SHP77 (cell line): ENCODE measurements around the gene PIP4K2C.
A peak's percentile ranks its signal among the peaks of the same experiment; 100 is the strongest.
"Not testable (repeated sequence)": the region's sequence is repeated elsewhere in the genome, so short reads cannot be mapped to it uniquely, and the experiment has no call there.

Experiments
- DNase-seq, 2 experiments: peaks; one replicate each; lab custom pipeline; 2025; lab: John Stamatoyannopoulos, UW

PIP4K2C gene

GRCh38 chr12:57609781-57610553 lies 19.0 kb downstream of the PIP4K2C start:
- DNase-seq = no peak

GRCh38 chr12:57610554-57611107 lies 19.6 kb downstream of the PIP4K2C start:
- no peak for DNase-seq

- DNase-seq = peak; percentile 41 to 47
These were observed 20.3 kb downstream of the PIP4K2C start, which contains the start of gene ARHGEF25 for GRCh38 chr12:57611108-57611826. Gene ARHGEF25, plus strand, starts transcription at chr12:57611435. Its CDS starts 460 bp downstream, at chr12:57611895.

- no peak for DNase-seq
These were observed 21.1 kb downstream of the PIP4K2C start for GRCh38 chr12:57611827-57612710.

- no peak for DNase-seq
These were observed 21.9 kb downstream of the PIP4K2C start for GRCh38 chr12:57612711-57613426.

- DNase-seq = no peak
These were observed 22.6 kb downstream of the PIP4K2C start for GRCh38 chr12:57613427-57614109.

GRCh38 chr12:57614178-57614947 lies 23.4 kb downstream of the PIP4K2C start:
- DNase-seq = no peak

GRCh38 chr12:57614948-57615500 lies 24.0 kb downstream of the PIP4K2C start:
- no peak for DNase-seq

- DNase-seq = no peak
These were observed 24.6 kb downstream of the PIP4K2C start for GRCh38 chr12:57615637-57616036.

GRCh38 chr12:57616383-57617101 lies 25.6 kb downstream of the PIP4K2C start:
- no peak for DNase-seq

GRCh38 chr12:57617942-57618341 lies 26.9 kb downstream of the PIP4K2C start:
- DNase-seq = no peak

- not testable (repeated sequence) for DNase-seq
These were observed 27.4 kb downstream of the PIP4K2C start for GRCh38 chr12:57618431-57618830.

GRCh38 chr12:57618966-57619433 lies 28.0 kb downstream of the PIP4K2C start:
- DNase-seq = no peak

GRCh38 chr12:57619434-57620244 lies 28.6 kb downstream of the PIP4K2C start:
- DNase-seq = no peak

GRCh38 chr12:57620245-57620935 lies 29.4 kb downstream of the PIP4K2C start:
- DNase-seq = no peak

- DNase-seq = no peak
These were observed 30.0 kb downstream of the PIP4K2C start for GRCh38 chr12:57620936-57621496.
